ENCODE data around the gene CCDC93.

CCDC93 gene

GRCh38 chr2:118013724-118014491, at the start of gene CCDC93:
Gene CCDC93 (minus strand): TSS chr2:118014070. CDS start chr2:118013995, 75 bp downstream.
- peak; percentile 92 for DNase-seq

GRCh38 chr2:118062669-118063068, 48.8 kb upstream of the CCDC93 start:
- no peak for DNase-seq

GRCh38 chr2:118062048-118062447, 48.2 kb upstream of the CCDC93 start:
- no peak for DNase-seq

GRCh38 chr2:118061135-118061955, 47.5 kb upstream of the CCDC93 start:
- DNase-seq = peak; percentile 25

- DNase-seq = no peak
Measured at GRCh38 chr2:118059919-118060478, 46.1 kb upstream of the CCDC93 start.

GRCh38 chr2:118058951-118059350, 45.1 kb upstream of the CCDC93 start:
- DNase-seq = no peak

GRCh38 chr2:118056801-118057200, 42.9 kb upstream of the CCDC93 start:
- DNase-seq = no peak

- DNase-seq = peak; percentile 28
Measured at GRCh38 chr2:118056165-118056534, 42.3 kb upstream of the CCDC93 start.

- DNase-seq = no peak
Measured at GRCh38 chr2:118055512-118056164, 41.8 kb upstream of the CCDC93 start.

- DNase-seq = no peak
Measured at GRCh38 chr2:118054213-118055008, 40.5 kb upstream of the CCDC93 start.

GRCh38 chr2:118053681-118054080, 39.8 kb upstream of the CCDC93 start:
- no peak for DNase-seq

GRCh38 chr2:118052474-118052873, 38.6 kb upstream of the CCDC93 start:
- DNase-seq = no peak

- DNase-seq = no peak
Measured at GRCh38 chr2:118051826-118052358, 38.0 kb upstream of the CCDC93 start.

GRCh38 chr2:118050974-118051373, 37.1 kb upstream of the CCDC93 start:
- DNase-seq = no peak

GRCh38 chr2:118050386-118050785, 36.5 kb upstream of the CCDC93 start:
- DNase-seq = no peak

GRCh38 chr2:118049816-118050140, 35.9 kb upstream of the CCDC93 start:
- no peak for DNase-seq

- no peak for DNase-seq
Measured at GRCh38 chr2:118049140-118049815, 35.4 kb upstream of the CCDC93 start.

GRCh38 chr2:118048401-118048800, 34.5 kb upstream of the CCDC93 start:
- no peak for DNase-seq

- DNase-seq = no peak
Measured at GRCh38 chr2:118047380-118047826, 33.5 kb upstream of the CCDC93 start.

GRCh38 chr2:118046634-118047210, 32.9 kb upstream of the CCDC93 start:
- no peak for DNase-seq

- DNase-seq = no peak
Measured at GRCh38 chr2:118045286-118045685, 31.4 kb upstream of the CCDC93 start.

All from femur (tissue), 1 donor.